Gastrocnemius medialis (tissue), 4 donors: ENCODE results near the gene SMOC1. TPM values are rescaled to one million over a fixed set of nuclear protein-coding genes. Genes with fewer than 3 reads are reported as not detected.

Source experiments
- ATAC-seq, 2 donors: fragments of 150-250 bp; one replicate each; pipeline ENCODE4 v1.9.1; 2016
- DNase-seq, 2 donors: peaks; one replicate each; pipeline ENCODE4 v3.0.0-alpha.2; 2019
- H3K27ac ChIP-seq, 4 donors: fragments of 200-600 bp; sonication (generic); 1 replicate in 1 of 4; 2 replicates in 3 of 4; pipeline ENCODE4 v1.5.1; 2016 to 2018; ENCODE audit warnings: mild to moderate bottlenecking in 2 of 4, moderate library complexity in 1 of 4
- H3K27me3 ChIP-seq, 3 donors: fragments of 200-600 bp; sonication (generic) in 2 of 3; 1 replicate in 1 of 3; 2 replicates in 2 of 3; pipeline versions ENCODE4 v1.5.1 to v1.6.0; 2016 to 2019; ENCODE audit warnings: mild to moderate bottlenecking in 1 of 3, moderate library complexity in 1 of 3
- H3K36me3 ChIP-seq, 2 donors: fragments of 200-600 bp; sonication (generic) in 1 of 2; one replicate each; pipeline ENCODE4 v1.5.1; 2017 to 2018
- H3K4me1 ChIP-seq, 2 donors: fragments of 200-600 bp; sonication (generic) in 1 of 2; one replicate each; pipeline ENCODE4 v1.5.1; 2016 to 2017; ENCODE audit warnings: mild to moderate bottlenecking in 2 of 2
- H3K4me3 ChIP-seq, 4 donors: fragments of 200-600 bp; sonication (generic) in 3 of 4; 1 replicate in 1 of 4; 2 replicates in 3 of 4; pipeline ENCODE4 v1.5.1; 2016 to 2019; ENCODE audit warnings: mild to moderate bottlenecking in 2 of 4
- H3K9me3 ChIP-seq, 3 donors: fragments of 200-600 bp; sonication (generic) in 2 of 3; 1 replicate in 1 of 3; 2 replicates in 2 of 3; pipeline ENCODE4 v1.5.1; 2016 to 2019
- POLR2A ChIP-seq, 2 donors: fragments of 450-650 bp; IDR thresholded peaks; one replicate each; pipeline ENCODE4 v1.6.1; 2017; ENCODE audit warnings: antibody characterized with exemption in 2 of 2, mild to moderate bottlenecking in 2 of 2, moderate library complexity in 2 of 2
- in situ Hi-C, 4 donors: fragments of 200-750 bp; cut with MboI; loops; one replicate each; pipeline versions ENCODE4 v1.15.0 to v1.8.0; 2017; ENCODE audit warnings: low sequenced_read_pairs in 4 of 4
- intact Hi-C: fragments of 100-400 bp; cut with DNase I; formaldehyde crosslinking; loops from one replicate; pipeline ENCODE4 v1.15.1; 2023; ENCODE audit warnings: low total_unique reads
- total RNA-seq, 4 donors: library from RNA; depleted of rRNA; stranded (reverse); fragments of >200 nt; gene quantifications; one replicate each; pipeline versions ENCODE4 v1.1.0 to v1.2.3, GENCODE V29; 2016
- TF ChIP-seq, protein P1 (sequence below), 5 experiments: fragments of 450-650 bp in 3 of 5; fragments of 200-600 bp in 2 of 5; sonication (generic) in 2 of 5; IDR thresholded peaks in 4 of 5; conservative IDR thresholded peaks in 1 of 5; 1 replicate in 4 of 5; 2 replicates in 1 of 5; pipeline ENCODE4 v1.5.1; 2016 to 2019; ENCODE audit warnings: antibody characterized with exemption in 5 of 5, mild to moderate bottlenecking in 3 of 5, moderate library complexity in 3 of 5

The SMOC1 gene
- total RNA-seq, 4 donors from 2014 or later: 2.7 to 10.2 (median 7.8) TPM

GRCh38 chr14:70043001-70043400 lies 163.8 kb downstream of the SMOC1 start:
- in situ Hi-C loops: loop anchor here in 3 of 4 donors (5.0 to 25.0 kb wide), 3 partner anchors 212 to 219 kb away; no protein-coding TSS in a partner anchor
- Histone ChIP-seq H3K36me3 (peaks cover 0 to 23% of the 10 kb centered on the region in 2 donors), H3K9me3 (no peaks in the 10 kb centered on the region), H3K4me3 (no peak overlapping the region), H3K4me1 (no peaks in the 10 kb centered on the region), H3K27ac (no peak overlapping the region), H3K27me3 (peaks cover 0 to 4% (median 0%) of the 10 kb centered on the region in 3 donors)
- DNase-seq (no peak), ATAC-seq (no peak)
- TF ChIP-seq, protein P1, sequence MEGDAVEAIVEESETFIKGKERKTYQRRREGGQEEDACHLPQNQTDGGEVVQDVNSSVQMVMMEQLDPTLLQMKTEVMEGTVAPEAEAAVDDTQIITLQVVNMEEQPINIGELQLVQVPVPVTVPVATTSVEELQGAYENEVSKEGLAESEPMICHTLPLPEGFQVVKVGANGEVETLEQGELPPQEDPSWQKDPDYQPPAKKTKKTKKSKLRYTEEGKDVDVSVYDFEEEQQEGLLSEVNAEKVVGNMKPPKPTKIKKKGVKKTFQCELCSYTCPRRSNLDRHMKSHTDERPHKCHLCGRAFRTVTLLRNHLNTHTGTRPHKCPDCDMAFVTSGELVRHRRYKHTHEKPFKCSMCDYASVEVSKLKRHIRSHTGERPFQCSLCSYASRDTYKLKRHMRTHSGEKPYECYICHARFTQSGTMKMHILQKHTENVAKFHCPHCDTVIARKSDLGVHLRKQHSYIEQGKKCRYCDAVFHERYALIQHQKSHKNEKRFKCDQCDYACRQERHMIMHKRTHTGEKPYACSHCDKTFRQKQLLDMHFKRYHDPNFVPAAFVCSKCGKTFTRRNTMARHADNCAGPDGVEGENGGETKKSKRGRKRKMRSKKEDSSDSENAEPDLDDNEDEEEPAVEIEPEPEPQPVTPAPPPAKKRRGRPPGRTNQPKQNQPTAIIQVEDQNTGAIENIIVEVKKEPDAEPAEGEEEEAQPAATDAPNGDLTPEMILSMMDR (IDR thresholded peaks at IDR 0.05 in 4 of 5, conservative IDR thresholded peaks at IDR 0.05 in 1 of 5): no peak
- TF ChIP-seq POLR2A (IDR thresholded peaks at IDR 0.05): no peak
- intact Hi-C loops: no loop called here

GRCh38 chr14:70045310-70045709 lies 166.1 kb downstream of the SMOC1 start:
- H3K27ac ChIP-seq: no peak overlapping the region
- H3K27me3 ChIP-seq: no peaks in the 10 kb centered on the region
- no peak overlapping the region for H3K4me3 ChIP-seq
- intact Hi-C loops: loop anchor here (5.0 kb wide), 2 partner anchors 142 to 272 kb away; partner anchors contain the start of gene SLC8A3
- in situ Hi-C loops: loop anchor here in 2 of 4 donors (10.0 to 25.0 kb wide), 2 partner anchors 209 to 217 kb away; no protein-coding TSS in a partner anchor
- H3K9me3 ChIP-seq: no peaks in the 10 kb centered on the region
- no peak for DNase-seq
- TF ChIP-seq, protein P1 (IDR thresholded peaks at IDR 0.05 in 4 of 5, conservative IDR thresholded peaks at IDR 0.05 in 1 of 5): no peak
- TF ChIP-seq POLR2A (IDR thresholded peaks at IDR 0.05): no peak
- H3K36me3 ChIP-seq: peaks cover 0 to 44% of the 10 kb centered on the region in 2 donors
- no peak for ATAC-seq
- H3K4me1 ChIP-seq: no peaks in the 10 kb centered on the region

DNA sequence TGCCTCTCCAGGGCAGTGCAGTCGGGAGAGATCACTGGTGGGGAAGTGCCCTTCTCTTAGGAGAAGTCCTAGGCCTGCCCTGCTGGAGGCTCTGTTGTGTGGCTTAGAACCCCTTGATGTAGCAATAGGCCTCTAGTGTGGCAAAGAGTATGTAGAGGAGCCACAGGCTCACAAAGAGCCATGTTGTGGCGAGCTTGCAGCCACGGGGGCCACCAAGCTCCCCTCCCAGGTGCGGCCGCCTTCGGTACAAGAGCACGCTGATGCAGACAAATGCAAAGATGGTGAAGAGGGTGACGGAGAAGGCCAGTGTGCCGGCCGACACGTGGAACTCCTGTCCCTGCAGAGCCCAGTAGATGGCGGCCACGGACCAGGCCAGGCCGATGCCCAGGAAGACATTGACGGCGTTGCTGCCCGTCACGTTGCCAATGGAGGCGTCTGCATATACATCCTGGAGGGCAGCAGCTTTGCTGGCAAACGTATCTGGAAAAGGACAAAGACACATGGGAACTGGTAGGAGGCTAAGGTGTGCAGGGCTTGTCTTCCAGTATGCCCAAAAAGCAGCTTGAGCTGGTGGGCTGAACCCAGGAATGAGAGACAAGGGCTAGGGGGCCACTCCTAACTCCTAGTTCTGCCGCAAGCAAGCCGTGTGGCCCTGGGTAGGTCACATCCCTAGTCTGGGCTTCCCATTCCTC lies 166.8 kb downstream of the SMOC1 start:
- Histone ChIP-seq H3K36me3 (peaks cover 0 to 50% of the 10 kb centered on the region in 2 donors), H3K9me3 (no peaks in the 10 kb centered on the region), H3K4me3 (no peak overlapping the region), H3K4me1 (no peaks in the 10 kb centered on the region), H3K27me3 (no peaks in the 10 kb centered on the region), H3K27ac (no peak overlapping the region)
- peak; percentile 32 to 65 for DNase-seq
- TF ChIP-seq, protein P1 (IDR thresholded peaks at IDR 0.05 in 4 of 5, conservative IDR thresholded peaks at IDR 0.05 in 1 of 5): peak; percentile 49 to 79 (median 74)
- TF ChIP-seq POLR2A (IDR thresholded peaks at IDR 0.05): no peak
- ATAC-seq: peak; percentile 51 to 81
- in situ Hi-C loops: loop anchor here in 2 of 4 donors (10.0 to 25.0 kb wide), 2 partner anchors 209 to 216 kb away; no protein-coding TSS in a partner anchor
- intact Hi-C loops: loop anchor here (1.0 to 5.0 kb wide), 4 partner anchors 28 to 271 kb away; partner anchors contain the start of gene SLC8A3

DNA sequence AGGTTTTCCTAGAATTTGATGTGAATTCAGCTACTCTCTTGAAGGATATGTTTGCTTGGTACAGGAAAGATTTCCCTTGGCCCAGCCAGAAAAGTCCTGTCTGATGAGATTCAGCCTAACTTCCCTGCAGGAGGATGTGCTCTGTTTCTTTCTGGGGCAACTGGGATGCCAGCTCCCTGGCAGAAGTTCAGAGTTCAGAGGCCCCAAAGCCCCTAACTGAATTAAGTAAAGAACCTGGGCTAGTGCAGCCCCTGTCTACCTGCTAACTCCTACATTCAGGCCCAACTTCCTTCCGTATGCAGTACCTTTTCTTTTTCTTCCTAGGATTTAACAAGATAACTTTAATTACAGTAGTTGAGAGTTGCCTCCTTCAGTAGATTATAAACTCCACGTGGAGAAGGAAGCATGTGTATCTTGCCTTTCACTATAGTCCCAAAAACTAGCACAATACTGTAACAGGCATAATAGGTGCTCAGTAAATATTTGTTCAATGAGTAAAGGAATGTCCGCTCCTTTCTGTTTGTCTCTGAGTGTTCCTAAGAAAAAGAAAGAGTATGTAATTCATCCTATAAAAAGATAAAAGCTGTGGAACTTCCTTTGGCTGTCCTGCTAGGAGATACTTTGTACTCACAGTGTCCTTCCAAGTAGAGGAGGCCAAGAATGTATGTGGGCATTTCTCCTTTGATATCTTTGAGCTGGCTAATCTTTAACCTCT lies 168.5 kb downstream of the SMOC1 start:
- no peak overlapping the region for H3K4me3 ChIP-seq
- in situ Hi-C loops (loop anchor here in 2 of 4 donors (10.0 to 25.0 kb wide), 2 partner anchors 207 to 215 kb away; no protein-coding TSS in a partner anchor), intact Hi-C loops (loop anchor here (5.0 kb wide), 2 partner anchors 140 to 270 kb away; partner anchors contain the start of gene SLC8A3)
- H3K4me1 ChIP-seq: no peaks in the 10 kb centered on the region
- no peaks in the 10 kb centered on the region for H3K9me3 ChIP-seq
- no peak overlapping the region for H3K27ac ChIP-seq
- ATAC-seq (no peak), DNase-seq (no peak)
- peaks cover 0 to 60% of the 10 kb centered on the region in 2 donors for H3K36me3 ChIP-seq
- no peaks in the 10 kb centered on the region for H3K27me3 ChIP-seq
- no peak for TF ChIP-seq POLR2A (IDR thresholded peaks at IDR 0.05)
- TF ChIP-seq, protein P1 (IDR thresholded peaks at IDR 0.05 in 4 of 5, conservative IDR thresholded peaks at IDR 0.05 in 1 of 5): no peak
